Smooth muscle cell (in vitro differentiated cells): ENCODE measurements around the gene TOX2. TPM values are rescaled to one million over a fixed set of nuclear protein-coding genes. Genes with fewer than 3 reads are reported as not detected.
A peak's percentile ranks its signal among the peaks of the same experiment; 100 is the strongest.

ENCODE experiments used
- DNase-seq: peaks from one replicate; lab custom pipeline; 2025; ENCODE audit not compliant: unreplicated experiment; lab: John Stamatoyannopoulos, UW
- H2AFZ ChIP-seq: fragments of 200-600 bp; sonication (generic); 2 replicates; pipeline ENCODE4 v1.6.0; 2016; ENCODE audit warnings: antibody characterized with exemption, low read depth, mild to moderate bottlenecking
- H3F3A ChIP-seq: fragments of 200-600 bp; sonication (generic); 2 replicates; pipeline ENCODE4 v1.6.0; 2017; ENCODE audit warnings: antibody characterized with exemption, low read depth
- H3K27ac ChIP-seq: fragments of 200-600 bp; sonication (generic); 2 replicates; pipeline ENCODE4 v1.5.1; 2016; ENCODE audit warnings: low read depth, mild to moderate bottlenecking
- H3K27me3 ChIP-seq: fragments of 200-600 bp; sonication (generic); 2 replicates; pipeline ENCODE4 v1.6.1; 2016; ENCODE audit warnings: low read depth, mild to moderate bottlenecking
- H3K36me3 ChIP-seq: fragments of 200-600 bp; sonication (generic); 2 replicates; pipeline ENCODE4 v1.5.1; 2016; ENCODE audit warnings: low read depth
- H3K4me1 ChIP-seq: fragments of 200-600 bp; sonication (generic); 2 replicates; pipeline ENCODE4 v1.5.1; 2016; ENCODE audit warnings: low read depth
- H3K4me2 ChIP-seq: fragments of 200-600 bp; sonication (generic); 2 replicates; pipeline ENCODE4 v1.6.0; 2016; ENCODE audit warnings: mild to moderate bottlenecking
- H3K4me3 ChIP-seq: fragments of 200-600 bp; sonication (generic); 2 replicates; pipeline ENCODE4 v1.5.1; 2016; ENCODE audit warnings: mild to moderate bottlenecking
- H3K79me2 ChIP-seq: fragments of 200-600 bp; sonication (generic); 2 replicates; pipeline ENCODE4 v1.6.0; 2016; ENCODE audit warnings: low read depth, mild to moderate bottlenecking
- H3K9ac ChIP-seq: fragments of 200-600 bp; sonication (generic); 2 replicates; pipeline ENCODE4 v1.6.0; 2016; ENCODE audit warnings: low read depth
- H3K9me3 ChIP-seq: fragments of 200-600 bp; sonication (generic); replicated peaks from 2 replicates; pipeline ENCODE4 v1.5.1; 2016; ENCODE audit warnings: low read depth
- H4K20me1 ChIP-seq: fragments of 200-600 bp; sonication (generic); 2 replicates; pipeline ENCODE4 v1.6.0; 2016; ENCODE audit warnings: low read depth
- CTCF ChIP-seq: fragments of 200-600 bp; sonication (generic); IDR thresholded peaks from 2 replicates; pipeline ENCODE4 v1.5.1; 2017; ENCODE audit warnings: borderline replicate concordance, mild to moderate bottlenecking, antibody characterized with exemption; ENCODE audit not compliant: insufficient read depth, poor library complexity, severe bottlenecking
- WGBS: methylation state at CpG from one replicate; pipeline ENCODE4 v1.1.7; 2016; ENCODE audit warnings: low lambda C conversion rate; 5-methylcytosine and 5-hydroxymethylcytosine counted together
- polyA plus RNA-seq: library from polyadenylated mRNA; unstranded; fragments of >200 nt; fragmentation: Nextera tagmentation; extraction: Ambion mirVana; gene quantifications from 2 replicates; pipeline ENCODE4 v1.2.1, GENCODE V29; 2016
- total RNA-seq: library from RNA; depleted of rRNA; stranded (reverse); fragments of >200 nt; gene quantifications from 2 replicates; pipeline ENCODE4 v1.2.3, GENCODE V29; 2014

The TOX2 gene
- total and polyA plus RNA-seq, 2 experiments from 2014 or later: 1.1 to 3.8 TPM

- Histone ChIP-seq H3K27ac (peak overlapping the region; percentile 4), H3K4me1 (no peaks in the 10 kb centered on the region), H3F3A (no peaks in the 10 kb centered on the region), H2AFZ (no peak overlapping the region), H3K36me3 (no peaks in the 10 kb centered on the region), H3K4me2 (peak overlapping the region; percentile 55), H3K79me2 (no peaks in the 10 kb centered on the region), H4K20me1 (no peaks in the 10 kb centered on the region), H3K9ac (peak overlapping the region; percentile 0), H3K9me3 (no peaks in the 10 kb centered on the region), H3K27me3 (no peaks in the 10 kb centered on the region), H3K4me3 (no peak overlapping the region)
- DNase-seq: no peak
- no peak for TF ChIP-seq CTCF
- WGBS: 57% methylated on average over 9 of the region's 9 CpGs
Measured at GRCh38 chr20:43942667-43943285, 28.1 kb downstream of the TOX2 start.

GRCh38 chr20:43943725-43944124 lies 29.1 kb downstream of the TOX2 start:
- Histone ChIP-seq H3K27ac (no peak overlapping the region), H3K36me3 (no peaks in the 10 kb centered on the region), H3K4me3 (no peak overlapping the region), H3K79me2 (no peaks in the 10 kb centered on the region), H3F3A (no peaks in the 10 kb centered on the region), H3K9ac (no peak overlapping the region), H3K9me3 (no peaks in the 10 kb centered on the region), H2AFZ (no peak overlapping the region), H3K27me3 (no peaks in the 10 kb centered on the region), H4K20me1 (no peaks in the 10 kb centered on the region), H3K4me2 (no peak overlapping the region), H3K4me1 (no peaks in the 10 kb centered on the region)
- DNase-seq: no peak
- whole genome bisulfite sequencing: 90% methylated on average over 5 of the region's 5 CpGs
- TF ChIP-seq CTCF: no peak

- H4K20me1 ChIP-seq: no peaks in the 10 kb centered on the region
- DNase-seq: no peak
- no peaks in the 10 kb centered on the region for H3K36me3 ChIP-seq
- H2AFZ ChIP-seq: no peak overlapping the region
- H3K27ac ChIP-seq: no peak overlapping the region
- H3K79me2 ChIP-seq: no peaks in the 10 kb centered on the region
- H3K4me2 ChIP-seq: no peak overlapping the region
- H3K4me3 ChIP-seq: no peak overlapping the region
- H3K4me1 ChIP-seq: no peaks in the 10 kb centered on the region
- H3K9me3 ChIP-seq: no peaks in the 10 kb centered on the region
- 90% methylated on average over 6 of the region's 6 CpGs for WGBS
- no peak for TF ChIP-seq CTCF
- H3K27me3 ChIP-seq: no peaks in the 10 kb centered on the region
- no peaks in the 10 kb centered on the region for H3F3A ChIP-seq
- H3K9ac ChIP-seq: no peak overlapping the region
Measured at GRCh38 chr20:43944653-43945235, 30.1 kb downstream of the TOX2 start.
